ENCODE data around the gene ANKS3.

GRCh38 chr16:4661661-4662060 lies 72.4 kb downstream of the ANKS3 start:
- TF ChIP-seq CTCF (IDR thresholded peaks at IDR 0.05) = no peak
- TF ChIP-seq ZFX (IDR thresholded peaks at IDR 0.05; ENCODE audit: borderline replicate concordance) = no peak
